HG02623 (cell line): ENCODE measurements around the gene PDGFC.
"Not testable (repeated sequence)": the region's sequence is repeated elsewhere in the genome, so short reads cannot be mapped to it uniquely, and the experiment has no call there.

Source experiments
- ATAC-seq: cut with Tn5 transposase; IDR thresholded peaks from one replicate; pipeline ENCODE4 v1.9.1; 2021; ENCODE audit warnings: moderate library complexity; ENCODE audit not compliant: unreplicated experiment

Gene PDGFC

DNA sequence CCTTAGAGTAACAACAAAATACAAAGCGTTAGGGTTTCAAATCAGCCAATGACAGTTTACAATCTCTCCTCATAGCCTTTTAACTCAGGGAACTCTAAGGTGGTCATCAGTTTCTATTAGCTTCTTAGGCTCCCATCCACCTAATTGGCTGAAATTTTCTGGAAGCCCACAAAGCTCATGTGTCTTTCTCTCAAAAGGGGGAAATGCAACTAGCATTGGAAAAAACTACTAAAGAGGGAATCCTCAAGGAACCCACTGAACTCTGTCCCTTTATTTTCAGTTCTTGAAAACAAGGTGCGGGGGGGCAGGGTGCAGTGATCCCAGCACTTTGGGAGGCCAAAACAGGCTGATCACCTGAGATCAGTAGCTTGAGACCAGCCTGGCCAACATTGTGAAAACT is 56.4 kb downstream of the PDGFC start:
- no peak for ATAC-seq

DNA sequence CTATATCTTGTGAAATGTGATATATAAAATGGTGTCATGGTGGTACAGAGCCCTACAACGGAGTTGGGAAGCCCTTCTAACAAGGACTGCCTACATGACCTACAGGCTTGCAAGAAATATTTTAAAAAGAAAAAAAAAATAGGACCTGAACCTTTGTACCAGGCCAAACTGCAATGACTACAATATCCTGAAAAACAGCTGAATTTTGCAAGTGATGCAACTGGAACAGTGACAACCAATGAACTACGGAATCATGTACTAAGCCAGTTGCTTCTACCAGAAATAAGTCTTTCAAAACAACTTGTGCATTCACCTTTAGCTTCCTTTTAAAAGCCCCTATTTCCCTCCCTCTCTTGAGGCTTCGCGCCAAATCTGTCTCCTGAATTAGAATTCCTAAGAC is 58.4 kb downstream of the PDGFC start:
- ATAC-seq = no peak

GRCh38 chr4:156909010-156909409 is 62.6 kb downstream of the PDGFC start:
- ATAC-seq = no peak

DNA sequence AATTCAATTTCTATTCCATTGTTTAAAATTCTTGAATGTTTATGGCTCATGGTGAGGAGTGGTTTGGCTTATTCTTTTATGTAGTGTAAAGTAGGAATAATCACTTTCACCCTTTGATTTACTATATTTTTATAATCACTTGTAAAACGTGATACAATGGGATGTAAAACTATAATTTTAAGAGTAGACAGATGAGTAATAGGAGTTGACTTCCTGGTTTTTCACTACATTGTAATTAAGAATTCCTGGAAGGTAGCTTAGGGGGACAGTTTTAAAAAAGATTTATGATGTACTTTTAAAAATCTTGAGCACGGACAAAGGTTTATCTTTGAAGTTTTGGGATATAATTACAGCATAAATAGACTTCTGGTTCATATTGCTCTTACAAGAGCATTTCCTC is 65.3 kb downstream of the PDGFC start:
- ATAC-seq = no peak

- no peak for ATAC-seq
Measured at GRCh38 chr4:156901871-156902270, 69.7 kb downstream of the PDGFC start.

DNA sequence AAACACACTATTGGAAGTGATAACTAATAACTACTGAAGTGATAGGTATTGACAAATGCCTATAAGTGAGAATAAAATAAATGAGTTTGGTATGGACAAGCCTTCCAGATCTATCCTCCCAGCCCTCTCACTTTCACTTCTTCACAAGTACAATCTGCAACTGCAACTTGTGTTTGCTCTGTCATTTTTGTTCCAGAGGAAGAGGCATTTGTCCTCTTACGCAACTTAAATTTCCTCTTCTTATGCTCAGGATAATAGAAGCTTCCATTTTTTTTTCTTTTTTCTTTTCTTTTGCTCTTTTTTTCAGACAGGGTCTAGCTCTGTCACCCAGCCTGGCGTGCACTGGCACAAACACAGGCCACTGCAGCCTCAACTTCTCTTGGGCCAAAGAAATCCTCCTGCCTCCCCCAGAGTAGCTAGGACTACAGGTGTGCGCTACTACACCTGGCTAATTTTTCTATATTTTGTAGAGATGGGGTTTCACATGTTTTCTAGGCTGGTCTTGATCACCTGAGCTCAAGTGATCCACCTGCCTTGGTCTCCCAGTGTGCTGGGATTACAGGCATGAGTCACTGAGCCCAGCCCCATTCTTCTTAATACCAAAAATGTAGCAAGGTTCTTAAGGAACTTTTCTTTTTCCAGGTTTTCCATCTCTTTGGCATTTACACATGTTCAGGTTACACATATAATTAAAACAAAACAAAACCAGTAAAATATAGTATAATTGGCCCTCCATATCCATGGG is 73.1 kb downstream of the PDGFC start:
- no peak for ATAC-seq

DNA sequence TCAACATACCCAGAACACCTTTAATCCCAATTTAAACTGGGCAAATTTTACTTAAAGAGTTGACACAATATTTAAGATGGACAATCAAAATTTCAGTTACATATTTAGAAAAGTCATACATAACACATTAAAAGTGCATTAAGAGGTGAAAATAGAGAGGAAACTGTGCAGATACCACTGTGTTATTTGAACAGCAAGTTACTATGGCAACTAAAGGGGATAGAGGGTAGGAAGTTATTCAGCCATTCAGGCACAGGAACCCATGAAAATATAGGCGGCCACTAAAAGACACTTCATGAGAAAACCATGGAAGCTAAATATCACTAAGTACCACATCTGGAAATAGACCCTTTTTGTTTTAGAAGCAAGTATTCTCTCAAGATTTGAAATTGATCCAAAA is 75.1 kb downstream of the PDGFC start:
- ATAC-seq = no peak

DNA sequence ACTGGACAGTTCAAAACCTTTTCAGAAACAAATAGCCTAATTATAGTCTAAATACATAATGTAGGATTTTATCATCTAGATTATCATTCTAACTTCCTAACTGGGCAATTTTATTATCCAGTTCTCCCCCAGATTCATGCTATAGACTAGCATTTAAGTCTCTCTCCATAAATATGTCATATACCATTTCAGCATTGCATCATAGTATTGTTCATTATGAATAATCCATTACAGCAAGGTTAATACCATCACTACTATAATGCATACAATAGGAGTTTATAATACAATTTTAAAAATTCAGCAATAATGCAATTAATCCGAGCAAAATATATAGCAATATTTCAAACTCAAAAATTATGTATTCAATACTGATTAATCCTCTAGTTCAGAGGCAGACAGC is 77.4 kb downstream of the PDGFC start:
- ATAC-seq = no peak

GRCh38 chr4:156892805-156893204 is 78.8 kb downstream of the PDGFC start:
- ATAC-seq = no peak

DNA sequence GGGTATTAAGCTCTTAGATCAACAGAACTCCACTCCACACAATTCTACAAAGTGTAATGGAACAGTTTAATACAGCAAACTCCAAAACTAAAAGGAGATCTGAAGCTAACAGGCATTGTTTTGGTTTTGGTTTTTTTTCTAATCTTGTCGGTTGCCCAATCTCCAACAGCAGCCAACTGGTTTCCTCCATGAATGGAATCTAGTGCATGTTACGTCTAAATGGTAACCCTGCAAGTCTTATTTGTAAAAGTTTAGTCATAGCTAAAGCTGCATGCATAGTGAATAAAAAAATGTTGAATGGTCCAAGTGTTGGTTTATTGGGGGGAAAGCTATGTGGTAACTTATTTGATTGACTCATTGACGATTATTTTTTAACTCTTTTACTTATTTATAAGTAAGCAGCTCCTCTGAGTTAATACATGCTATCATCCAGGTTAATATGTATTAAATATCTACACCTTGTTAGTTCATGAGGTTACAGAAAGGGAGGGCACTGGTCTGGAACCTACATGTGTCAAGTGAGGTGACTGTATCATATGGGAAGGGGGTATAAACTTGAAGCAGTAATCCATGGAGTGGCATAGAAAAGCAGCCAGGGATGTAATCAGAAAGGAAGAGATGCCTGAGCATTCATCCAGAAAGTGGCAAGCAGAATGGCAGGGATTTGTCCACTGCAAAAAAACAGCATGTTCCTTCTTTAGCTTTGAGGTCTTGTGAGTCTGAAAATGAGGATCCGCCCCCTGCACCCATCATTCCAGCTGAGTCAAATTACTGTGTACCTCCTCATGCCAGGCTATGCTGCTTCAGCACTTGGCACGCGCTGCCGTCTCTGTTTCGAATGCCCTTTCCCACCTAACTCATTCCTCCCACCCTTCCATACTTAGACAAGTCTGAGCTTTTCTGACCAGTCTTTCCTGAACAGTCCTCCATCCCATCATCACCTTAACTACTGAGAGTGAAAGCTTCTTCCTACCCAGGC is 81.7 kb downstream of the PDGFC start:
- no peak for ATAC-seq

DNA sequence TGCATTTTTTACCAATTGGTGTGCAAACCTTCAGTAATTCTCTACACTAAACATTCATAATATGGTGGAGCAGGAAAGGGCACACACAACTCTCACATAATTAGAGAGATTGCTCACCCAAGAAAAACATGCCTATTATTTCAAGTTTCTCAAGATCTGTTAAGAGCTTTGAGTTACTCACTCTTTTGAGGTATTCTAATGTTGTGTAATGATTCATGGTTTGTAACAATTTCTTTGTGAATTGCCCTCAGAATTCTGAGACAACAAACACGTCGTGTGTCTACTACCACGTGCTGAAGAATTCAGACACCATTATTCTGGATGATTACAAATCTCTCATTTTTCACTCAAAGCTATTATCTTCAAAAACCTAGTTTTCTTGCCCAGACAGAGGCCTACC is 82.8 kb downstream of the PDGFC start:
- no peak for ATAC-seq

- no peak for ATAC-seq
Measured at GRCh38 chr4:156886481-156886880, 85.1 kb downstream of the PDGFC start.

DNA sequence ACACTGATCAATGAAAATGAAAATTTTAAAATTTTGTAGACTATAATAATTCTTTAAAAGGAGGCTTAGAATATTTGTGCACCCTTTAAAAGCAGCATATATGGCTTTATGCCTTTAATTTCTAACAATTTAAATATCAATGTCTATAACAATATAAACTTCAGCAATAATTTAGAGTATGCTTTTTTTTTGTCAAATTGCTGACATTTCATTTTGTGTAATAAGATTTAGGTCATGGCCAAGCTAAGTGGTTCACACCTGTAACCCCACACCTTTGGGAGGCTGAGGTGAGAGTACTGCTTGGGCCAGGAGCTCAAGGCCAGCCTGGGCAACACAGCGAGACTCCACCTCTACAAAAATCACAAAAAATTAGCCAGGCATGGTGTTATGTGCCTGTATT is 86.2 kb downstream of the PDGFC start:
- ATAC-seq = no peak

- no peak for ATAC-seq
Measured at GRCh38 chr4:156884183-156884582, 87.4 kb downstream of the PDGFC start.

DNA sequence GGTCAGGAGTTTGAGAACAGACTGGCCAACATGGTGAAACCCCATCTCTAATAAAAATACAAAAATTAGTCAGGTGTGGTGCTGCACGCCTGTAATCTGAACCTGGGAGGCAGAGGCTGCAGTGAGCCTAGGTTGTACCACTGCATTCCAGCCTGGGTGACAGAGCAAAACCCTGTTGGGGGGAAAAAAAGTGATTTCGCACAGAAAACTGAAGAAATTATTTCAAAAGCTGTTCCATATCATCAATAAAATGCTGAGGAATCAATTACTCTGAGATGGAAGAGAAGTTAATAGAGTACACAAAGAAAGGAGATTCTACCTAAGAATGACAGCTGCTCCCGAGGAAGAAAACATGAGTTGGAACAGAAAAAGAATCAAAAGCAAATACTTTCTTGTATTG is 95.9 kb downstream of the PDGFC start:
- no peak for ATAC-seq

GRCh38 chr4:156875055-156875454 is 96.5 kb downstream of the PDGFC start:
- no peak for ATAC-seq

DNA sequence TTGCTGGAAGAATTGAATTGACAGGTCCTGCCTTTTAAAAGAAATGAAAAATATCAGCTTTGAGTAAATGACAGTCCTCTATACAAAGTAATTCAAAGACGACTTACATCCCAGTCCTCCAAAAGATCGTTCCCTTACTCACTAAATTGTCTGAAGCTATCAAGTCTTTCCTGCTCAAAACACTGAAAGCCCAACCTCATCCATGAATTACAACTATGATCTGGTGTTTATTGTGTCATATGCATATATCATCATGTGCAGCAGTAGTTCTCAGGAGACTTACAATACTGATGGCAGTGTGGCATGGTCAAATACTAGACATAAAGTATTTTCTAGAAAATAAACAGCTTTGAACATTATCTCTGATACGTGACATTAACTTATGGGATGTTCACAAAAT is 97.8 kb downstream of the PDGFC start:
- no peak for ATAC-seq

DNA sequence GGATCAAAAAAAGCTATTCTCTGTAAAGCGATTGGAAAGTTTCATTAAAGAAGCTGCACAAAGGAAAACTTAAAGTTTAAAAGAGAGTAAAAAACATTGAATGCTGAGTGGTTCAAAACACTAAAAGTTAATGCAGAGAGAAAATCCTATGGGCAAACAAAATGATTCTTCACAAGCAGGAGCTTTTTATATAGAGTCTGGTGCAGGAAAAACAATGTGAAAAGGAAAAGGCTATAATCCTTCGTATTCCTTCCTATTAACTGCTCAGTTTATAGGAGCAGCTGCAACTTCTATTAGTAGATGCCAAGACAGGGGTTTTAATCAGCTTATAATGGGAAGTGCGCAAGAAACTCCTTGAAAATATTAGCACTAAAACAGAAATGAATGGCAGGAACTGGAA is 100.7 kb downstream of the PDGFC start:
- ATAC-seq = no peak

GRCh38 chr4:156870131-156870530 is 101.5 kb downstream of the PDGFC start:
- ATAC-seq = no peak

GRCh38 chr4:156866088-156866487 is 105.5 kb downstream of the PDGFC start:
- ATAC-seq = not testable (repeated sequence)

GRCh38 chr4:156865451-156865850 is 106.1 kb downstream of the PDGFC start:
- no peak for ATAC-seq

DNA sequence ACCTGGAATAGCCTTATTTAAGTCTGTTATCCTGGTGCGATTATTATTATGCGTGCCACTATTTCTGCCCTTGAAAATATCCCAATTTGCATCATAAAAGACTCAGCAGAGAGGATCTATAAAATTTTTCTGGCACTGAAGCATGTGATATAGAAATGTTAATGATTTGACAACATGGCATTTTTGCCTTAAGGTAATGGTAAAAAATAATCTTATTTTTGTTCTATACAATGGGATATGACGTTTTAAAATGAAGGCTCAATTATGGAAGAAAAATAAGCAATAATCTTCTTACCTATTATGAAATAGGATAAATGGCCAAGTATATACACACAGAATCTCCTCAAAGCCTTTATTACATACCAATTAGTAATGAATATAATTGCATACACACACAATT is 113.5 kb downstream of the PDGFC start:
- ATAC-seq = no peak
